Lung (tissue), 11 donors: ENCODE data around the gene RRN3. TPM values are rescaled to one million over a fixed set of nuclear protein-coding genes. Genes with fewer than 3 reads are reported as not detected.
"Not testable (repeated sequence)": the region's sequence is repeated elsewhere in the genome, so short reads cannot be mapped to it uniquely, and the experiment has no call there.

Experiments
- ATAC-seq: fragments of 200-7000 bp; cut with Tn5 transposase; one replicate; pipeline ENCODE4 v1.9.1; 2020; ENCODE audit warnings: moderate number of reproducible peaks; ENCODE audit not compliant: insufficient read depth, low FRiP score
- DNase-seq, 3 donors: peaks; one replicate each; pipeline ENCODE4 v3.0.0-alpha.2; 2013 to 2017
- H3K27ac ChIP-seq, 2 donors: one replicate each; pipeline ENCODE4 v1.5.1; 2013; ENCODE audit warnings: mild to moderate bottlenecking in 2 of 2, moderate library complexity in 2 of 2, control low read depth in 1 of 2, inconsistent platforms in 1 of 2, low read depth in 1 of 2, low read length in 1 of 2
- H3K27me3 ChIP-seq, 3 donors: one replicate each; pipeline ENCODE4 v1.5.1; 2013; ENCODE audit warnings: low read length in 2 of 3; ENCODE audit not compliant: control insufficient read depth in 3 of 3, insufficient read depth in 3 of 3
- H3K36me3 ChIP-seq, 4 donors: one replicate each; pipeline ENCODE4 v1.5.1; 2013; ENCODE audit warnings: low read length in 4 of 4, mild to moderate bottlenecking in 1 of 4, moderate library complexity in 1 of 4; ENCODE audit not compliant: control insufficient read depth in 4 of 4, insufficient read depth in 4 of 4
- H3K4me1 ChIP-seq, 5 donors: one replicate each; pipeline ENCODE4 v1.5.1; 2013; ENCODE audit warnings: low read length in 5 of 5, mild to moderate bottlenecking in 2 of 5, moderate library complexity in 1 of 5; ENCODE audit not compliant: control insufficient read depth in 5 of 5, insufficient read depth in 5 of 5
- H3K4me3 ChIP-seq: one replicate; pipeline ENCODE4 v1.5.1; 2013; ENCODE audit warnings: mild to moderate bottlenecking, control low read depth, moderate library complexity
- H3K9ac ChIP-seq, 2 donors: one replicate each; pipeline ENCODE4 v1.5.1; 2013; ENCODE audit warnings: low read length in 2 of 2, control low read depth in 1 of 2; ENCODE audit not compliant: insufficient read depth in 1 of 2
- H3K9me3 ChIP-seq, 4 donors: one replicate each; pipeline ENCODE4 v1.5.1; 2013; ENCODE audit warnings: low read length in 3 of 4, mild to moderate bottlenecking in 1 of 4, moderate library complexity in 1 of 4; ENCODE audit not compliant: control insufficient read depth in 4 of 4, insufficient read depth in 3 of 4
- WGBS, 2 donors: extraction: QIAGEN DNeasy Blood & Tissue Kit; methylation state at CpG; one replicate each; pipeline ENCODE4 v1.1.7; 2013; 5-methylcytosine and 5-hydroxymethylcytosine counted together
- polyA plus RNA-seq, 2 donors: library from polyadenylated mRNA; stranded (reverse); fragments of 200-250 nt; gene quantifications; one replicate each; pipeline ENCODE4 v1.2.1, GENCODE V29; 2013
- small RNA-seq: library from RNA; depleted of rRNA; stranded (forward); fragments of <200 nt; gene quantifications from one replicate; pipeline ENCODE3, GENCODE V24; 2014; ENCODE audit warnings: low replicate concordance
- total RNA-seq, 2 donors: library from RNA; depleted of rRNA in 1 of 2; stranded (reverse); fragments of >200 nt in 1 of 2; gene quantifications; one replicate each; pipeline ENCODE4 v1.2.1, GENCODE V29; 2014 to 2021
- donor health status: Bipolar disorder and iron deficiency.
- donor health status: healthy.
- donor health status: DM: yes; HTN: yes; CAD: no.

The RRN3 gene
- total and polyA plus RNA-seq, 4 donors = 11.1 to 43.1 (median 19.3) TPM

GRCh38 chr16:15016354-15016753 is 77.7 kb downstream of the RRN3 start:
- WGBS, 2 donors = 67 to 71% methylated on average over 4 of the region's 4 CpGs
- H3K4me3 ChIP-seq, H3K4me1 ChIP-seq, H3K9ac ChIP-seq, H3K27me3 ChIP-seq, ATAC-seq, H3K9me3 ChIP-seq: not testable (repeated sequence)
- peak in 1 of 3 donors; percentile 17 for DNase-seq
- Histone ChIP-seq H3K36me3 (peaks cover 2 to 19% (median 9%) of the 10 kb centered on the region in 4 donors), H3K27ac (peak overlapping the region in 1 of 2 donors; percentile 8)

DNA sequence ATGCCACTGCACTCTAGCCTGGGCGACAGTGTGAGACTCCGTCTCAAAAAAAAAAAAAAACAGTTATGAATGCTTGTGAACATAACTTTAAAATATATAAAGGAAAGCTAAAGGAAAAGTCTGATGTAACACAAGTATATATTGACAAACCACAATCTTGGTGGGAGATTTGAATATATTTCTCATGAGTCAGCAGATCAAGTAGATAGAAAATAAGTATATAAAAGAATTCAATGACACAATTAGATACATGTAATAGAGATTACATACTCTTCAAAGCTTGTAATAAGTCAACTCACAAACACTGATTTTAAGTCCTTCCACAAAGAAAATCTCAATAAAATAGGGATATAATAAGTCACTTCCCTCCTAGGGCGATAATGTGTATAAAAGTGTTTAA is 78.4 kb downstream of the RRN3 start:
- WGBS, 2 donors = 95 to 98% methylated on average over 3 of the region's 3 CpGs
- H3K9me3 ChIP-seq, H3K27me3 ChIP-seq, H3K9ac ChIP-seq, ATAC-seq, DNase-seq, H3K4me1 ChIP-seq, H3K4me3 ChIP-seq, H3K27ac ChIP-seq: not testable (repeated sequence)
- peaks cover 2 to 17% (median 9%) of the 10 kb centered on the region in 4 donors for H3K36me3 ChIP-seq

- H3K4me1 ChIP-seq, H3K27ac ChIP-seq, H3K9me3 ChIP-seq, DNase-seq, ATAC-seq, H3K27me3 ChIP-seq, H3K9ac ChIP-seq, H3K4me3 ChIP-seq: not testable (repeated sequence)
- WGBS, 2 donors = 97% methylated on average over 10 of the region's 10 CpGs
- H3K36me3 ChIP-seq = peaks cover 0 to 11% (median 3%) of the 10 kb centered on the region in 4 donors
Observed at GRCh38 chr16:15012941-15013340, 81.1 kb downstream of the RRN3 start.

Small RNAs within 50 kb of the gene (small RNA-seq; reads per million reads assigned to genes)
- not detected for gene MIR1972-1

Other genes with a start within 250 kb of the RRN3 start
- gene NPIPA1, start 156.8 kb downstream of the RRN3 start, total RNA-seq = 10 to 100 TPM; 75.8 to 90.0 TPM
- gene NPIPA1, start 156.8 kb downstream of the RRN3 start, polyA plus RNA-seq = 10 to 100 TPM; 49.7 to 74.8 TPM
- 100 to 1,000 TPM in 1 of 2 donors, 10 to 100 TPM in 1; 88.1 to 109 TPM for gene PDXDC1, start 119.2 kb downstream of the RRN3 start, total RNA-seq
- 10 to 100 TPM; 35.7 to 51.1 TPM for gene PDXDC1, start 119.2 kb downstream of the RRN3 start, polyA plus RNA-seq
- 10 to 100 TPM; 24.4 to 28.1 TPM for gene NTAN1, start 38.2 kb downstream of the RRN3 start, total RNA-seq
- gene NTAN1, start 38.2 kb downstream of the RRN3 start, polyA plus RNA-seq = 10 to 100 TPM; 31.0 to 34.3 TPM